Iris pigment epithelial cell (primary cell): ENCODE data around the gene DGKQ.

Source experiments
- DNase-seq: peaks from one replicate; pipeline ENCODE4 v3.0.0-alpha.2; 2011; ENCODE audit warnings: low read depth

The DGKQ gene, protein sequence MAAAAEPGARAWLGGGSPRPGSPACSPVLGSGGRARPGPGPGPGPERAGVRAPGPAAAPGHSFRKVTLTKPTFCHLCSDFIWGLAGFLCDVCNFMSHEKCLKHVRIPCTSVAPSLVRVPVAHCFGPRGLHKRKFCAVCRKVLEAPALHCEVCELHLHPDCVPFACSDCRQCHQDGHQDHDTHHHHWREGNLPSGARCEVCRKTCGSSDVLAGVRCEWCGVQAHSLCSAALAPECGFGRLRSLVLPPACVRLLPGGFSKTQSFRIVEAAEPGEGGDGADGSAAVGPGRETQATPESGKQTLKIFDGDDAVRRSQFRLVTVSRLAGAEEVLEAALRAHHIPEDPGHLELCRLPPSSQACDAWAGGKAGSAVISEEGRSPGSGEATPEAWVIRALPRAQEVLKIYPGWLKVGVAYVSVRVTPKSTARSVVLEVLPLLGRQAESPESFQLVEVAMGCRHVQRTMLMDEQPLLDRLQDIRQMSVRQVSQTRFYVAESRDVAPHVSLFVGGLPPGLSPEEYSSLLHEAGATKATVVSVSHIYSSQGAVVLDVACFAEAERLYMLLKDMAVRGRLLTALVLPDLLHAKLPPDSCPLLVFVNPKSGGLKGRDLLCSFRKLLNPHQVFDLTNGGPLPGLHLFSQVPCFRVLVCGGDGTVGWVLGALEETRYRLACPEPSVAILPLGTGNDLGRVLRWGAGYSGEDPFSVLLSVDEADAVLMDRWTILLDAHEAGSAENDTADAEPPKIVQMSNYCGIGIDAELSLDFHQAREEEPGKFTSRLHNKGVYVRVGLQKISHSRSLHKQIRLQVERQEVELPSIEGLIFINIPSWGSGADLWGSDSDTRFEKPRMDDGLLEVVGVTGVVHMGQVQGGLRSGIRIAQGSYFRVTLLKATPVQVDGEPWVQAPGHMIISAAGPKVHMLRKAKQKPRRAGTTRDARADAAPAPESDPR

GRCh38 chr4:973431-974397 is at the start of gene DGKQ:
DGKQ (minus strand) TSS chr4:973569; CDS start chr4:973482, 87 bp downstream.
- DNase-seq = peak; percentile 79

DNA sequence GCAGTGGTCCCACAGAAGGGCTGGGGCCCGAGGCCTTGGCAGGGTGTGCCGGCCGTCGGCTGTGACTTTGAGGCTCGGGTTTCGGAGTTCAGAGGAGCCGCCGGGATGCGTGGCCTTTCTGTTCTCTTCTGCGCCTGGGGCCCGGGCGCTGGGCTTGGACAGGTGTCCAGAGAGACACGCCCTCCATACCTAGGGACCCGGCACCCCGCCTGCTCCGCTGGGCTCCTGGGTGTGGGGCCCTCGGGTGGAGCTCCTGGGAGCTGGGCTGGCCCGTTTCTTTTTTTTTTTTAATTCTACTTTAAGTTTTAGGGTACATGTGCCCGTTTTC is 49.3 kb upstream of the DGKQ start:
- DNase-seq = no peak

- no peak for DNase-seq
Measured at GRCh38 chr4:1022051-1022738, 48.8 kb upstream of the DGKQ start.

- no peak for DNase-seq
Measured at GRCh38 chr4:1021386-1022050, 48.1 kb upstream of the DGKQ start.

- DNase-seq = no peak
Measured at GRCh38 chr4:1019729-1020470, 46.5 kb upstream of the DGKQ start.

DNA sequence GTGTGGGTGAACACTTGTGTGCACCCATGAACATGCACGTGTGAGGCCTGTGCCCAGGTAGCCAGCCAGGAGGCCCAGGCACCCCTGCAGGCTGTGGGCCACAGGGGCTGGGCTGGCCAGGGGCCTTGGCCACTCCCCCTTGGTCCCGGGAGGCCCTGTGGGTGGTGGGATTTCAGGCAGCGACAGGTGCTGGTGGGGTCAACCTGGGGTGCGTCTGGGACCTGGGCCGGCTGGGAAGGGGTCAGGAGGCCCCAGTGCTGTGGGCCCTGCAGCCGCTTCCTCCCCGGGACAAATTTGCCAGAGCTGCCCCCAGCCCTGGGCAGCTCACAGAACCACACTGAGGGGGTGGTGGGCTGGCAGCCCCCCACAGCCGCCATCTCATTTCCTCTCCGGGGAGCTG is 46.0 kb upstream of the DGKQ start:
- DNase-seq = no peak

DNA sequence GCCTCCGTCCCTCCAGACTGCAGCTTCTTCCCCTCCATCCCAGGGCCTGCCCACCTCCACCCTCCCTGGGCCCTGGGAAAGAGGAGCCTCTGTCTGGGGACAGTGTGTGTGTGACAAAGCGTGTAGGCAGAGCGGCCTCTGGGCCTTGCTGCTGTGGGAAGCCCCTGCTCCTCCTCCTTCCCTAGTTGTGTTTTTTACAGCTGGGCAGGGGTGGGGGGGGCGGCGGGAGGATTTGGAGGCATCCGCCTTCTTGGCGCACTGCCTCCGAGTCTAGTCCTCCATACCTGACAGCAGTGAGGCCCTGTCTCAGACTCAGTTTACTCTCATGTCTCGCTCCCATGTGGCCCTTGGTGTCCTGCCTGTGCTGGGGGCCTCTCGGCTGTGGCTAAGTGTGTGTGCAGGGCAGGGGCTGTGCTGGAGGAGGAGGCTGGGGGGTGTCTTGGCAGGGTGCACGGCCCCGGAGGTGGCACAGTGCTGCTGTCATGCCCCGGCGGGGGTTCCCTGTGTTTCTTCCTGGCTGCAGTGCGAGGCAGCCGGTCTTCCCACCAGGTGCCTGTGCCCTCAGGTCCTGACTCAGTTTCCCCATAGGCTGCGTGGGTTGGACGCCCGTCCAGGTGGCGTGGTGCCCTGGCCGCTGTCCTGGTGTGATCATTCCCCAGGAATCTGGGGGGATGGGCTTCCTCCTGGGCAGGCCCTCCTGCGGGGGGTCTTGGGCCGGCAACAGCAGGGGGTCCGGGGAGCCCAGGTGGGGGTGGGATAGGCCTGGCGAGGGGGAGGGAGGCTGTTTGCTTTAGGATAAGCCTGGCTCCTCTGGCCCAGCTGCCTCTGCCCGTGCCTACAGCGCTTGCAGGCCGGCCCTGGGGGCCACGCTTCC is 45.0 kb upstream of the DGKQ start:
- no peak for DNase-seq

- DNase-seq = no peak
Measured at GRCh38 chr4:1017706-1018105, 44.3 kb upstream of the DGKQ start.

DNA sequence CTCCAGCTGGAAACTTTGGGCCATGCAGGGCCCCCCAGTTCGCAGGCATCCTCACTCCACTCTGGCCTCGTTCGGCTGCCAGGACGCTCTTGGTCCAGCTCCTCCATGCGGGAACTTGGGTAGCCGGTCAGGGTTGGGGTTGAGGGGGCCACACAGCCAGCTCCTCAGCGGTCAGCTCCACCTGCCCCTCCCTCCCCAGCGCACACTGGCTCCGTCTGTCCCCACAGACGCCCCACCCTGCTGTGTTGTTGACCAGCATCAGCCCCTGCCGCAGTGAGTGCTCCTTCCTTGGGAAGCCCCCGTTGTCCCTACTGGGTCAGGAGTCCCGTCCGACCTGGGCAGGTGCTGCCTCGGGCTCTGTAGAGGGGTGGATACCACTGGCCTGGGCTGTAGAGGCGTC is 43.8 kb upstream of the DGKQ start:
- DNase-seq = no peak

DNA sequence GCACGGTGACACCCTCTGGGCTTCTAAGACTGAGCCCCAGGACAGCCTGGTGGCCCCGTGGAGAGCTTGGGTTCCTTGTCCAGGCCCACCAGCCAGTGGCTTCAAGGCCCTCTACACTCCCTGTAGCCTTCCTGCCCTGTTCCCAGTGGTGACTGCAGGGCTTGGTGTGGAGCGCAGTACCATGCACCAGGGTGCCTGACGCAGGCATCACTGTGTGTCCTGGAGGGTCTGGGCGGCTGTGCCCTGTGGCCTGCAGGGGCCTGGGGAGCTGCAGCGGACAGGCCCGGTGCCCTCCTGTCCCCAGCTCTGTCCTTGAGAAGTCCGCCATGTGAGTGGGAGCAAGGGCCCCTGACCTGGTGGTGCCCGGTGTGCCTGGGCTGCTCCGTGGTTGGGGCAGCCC is 42.4 kb upstream of the DGKQ start:
- DNase-seq = no peak

DNA sequence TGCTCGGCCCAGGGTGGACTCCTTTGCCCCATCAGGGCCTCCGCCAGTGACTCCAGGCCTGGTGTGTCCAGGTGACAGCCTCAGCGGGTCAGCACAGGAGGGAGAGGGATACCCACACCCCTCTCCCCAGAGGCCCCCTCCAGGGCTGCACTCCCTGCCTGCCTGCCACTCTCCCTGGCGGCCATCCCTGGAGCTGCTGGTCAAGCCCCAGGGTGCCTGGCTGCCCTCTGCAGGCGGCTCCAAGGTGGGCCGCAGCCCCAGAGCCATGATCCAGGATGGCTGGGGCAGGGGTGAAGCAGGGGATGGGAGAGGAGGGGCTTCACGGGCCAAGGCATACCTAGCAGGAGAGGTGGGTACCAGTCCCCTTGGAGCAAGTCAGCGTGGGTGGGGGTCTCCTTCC is 41.8 kb upstream of the DGKQ start:
- no peak for DNase-seq

DNA sequence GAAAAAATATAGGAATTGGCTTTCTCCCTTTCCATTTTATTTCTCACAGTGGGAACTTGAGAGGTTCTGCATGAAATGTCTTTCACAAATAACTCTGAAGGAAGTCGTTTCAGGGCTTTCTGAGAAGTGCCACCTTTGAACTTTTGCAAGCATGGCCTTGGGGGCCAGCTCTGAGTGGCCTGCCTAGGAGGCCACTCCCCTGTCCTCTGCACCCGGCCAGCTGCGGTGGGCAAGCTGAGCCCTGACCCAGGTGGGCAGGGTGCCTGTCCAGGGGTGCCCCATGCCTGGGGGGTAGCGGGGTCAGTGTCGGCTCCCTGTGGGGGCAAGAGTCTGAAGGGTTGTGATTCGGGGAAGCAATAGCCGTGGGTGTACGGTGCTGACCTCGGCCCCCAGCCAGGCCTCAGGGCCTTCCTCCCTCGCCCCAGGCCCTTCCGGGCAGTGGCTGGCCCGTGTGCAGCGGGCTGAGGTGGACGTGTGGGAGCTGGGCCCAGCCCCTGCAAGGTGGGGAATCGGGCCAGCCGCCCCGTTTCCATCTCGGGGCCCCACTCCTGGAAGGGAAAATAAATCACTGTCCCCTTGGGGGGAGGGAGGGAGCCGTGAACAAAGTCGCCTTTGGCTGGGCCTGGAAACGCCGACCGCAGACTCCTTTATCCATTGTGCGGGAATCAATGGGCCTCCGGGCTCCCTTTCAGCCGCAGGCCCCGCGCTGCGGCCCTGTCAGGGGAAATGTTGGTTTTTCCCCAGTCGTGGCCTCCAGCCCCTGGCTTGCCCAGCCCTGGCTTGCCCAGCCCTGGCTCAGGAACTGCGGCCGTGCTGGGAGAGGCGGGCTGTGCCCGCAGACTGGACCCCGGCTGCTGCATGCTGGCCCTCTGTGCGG is 41.2 kb upstream of the DGKQ start:
- DNase-seq = no peak

GRCh38 chr4:1013225-1014073 is 40.1 kb upstream of the DGKQ start:
- DNase-seq = no peak

DNA sequence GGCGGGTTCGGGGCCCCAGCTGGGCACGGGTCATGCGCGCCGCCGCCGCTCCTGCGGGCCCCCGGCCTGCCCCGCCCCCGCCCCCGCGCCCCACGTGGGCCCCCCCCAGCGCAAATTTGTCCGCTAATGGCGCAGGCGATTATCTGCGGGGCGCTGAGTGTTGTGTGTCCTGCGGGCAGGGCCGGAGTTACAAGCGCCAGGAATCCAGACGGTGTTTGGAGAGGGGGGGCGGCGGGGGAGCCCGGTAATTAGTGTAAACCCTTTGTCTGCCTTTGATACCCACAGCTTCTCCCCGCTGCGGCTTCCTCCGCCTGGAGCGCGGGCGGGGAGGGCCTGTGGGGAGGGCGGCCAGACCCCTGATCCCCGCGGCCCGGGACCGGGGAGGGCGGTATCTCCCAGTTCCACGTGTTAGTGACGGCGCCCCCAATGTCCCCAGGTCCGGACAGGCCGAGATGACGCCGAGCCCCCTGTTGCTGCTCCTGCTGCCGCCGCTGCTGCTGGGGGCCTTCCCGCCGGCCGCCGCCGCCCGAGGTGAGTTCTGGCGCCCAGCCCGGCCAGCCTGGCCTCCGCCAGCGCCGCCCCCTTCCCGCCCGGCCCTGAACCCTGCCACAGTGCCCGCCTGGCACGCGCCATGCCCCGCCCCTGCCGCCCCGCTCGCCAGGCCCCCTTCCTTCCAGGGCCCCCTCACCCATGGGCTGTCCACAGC is 38.8 kb upstream of the DGKQ start:
- peak; percentile 34 for DNase-seq

GRCh38 chr4:1011666-1012033 is 38.3 kb upstream of the DGKQ start:
- no peak for DNase-seq

GRCh38 chr4:1011022-1011665 is 37.8 kb upstream of the DGKQ start, which contains the start of gene FGFRL1:
FGFRL1 (plus strand) TSS chr4:1011626; CDS start chr4:1012486, 860 bp downstream.
- DNase-seq = peak; percentile 90
